Mesothelial cell of epicardium (in vitro differentiated cells): ENCODE results near the gene PPP1R2B. TPM values are rescaled to one million over a fixed set of nuclear protein-coding genes. Genes with fewer than 3 reads are reported as not detected.

ENCODE experiments used
- DNase-seq, 2 experiments: peaks; one replicate each; pipeline ENCODE4 v3.0.0; 2021; ENCODE audit warnings: low spot score in 2 of 2; ENCODE audit not compliant: unreplicated experiment in 2 of 2
- H3K27ac Mint-ChIP-seq: 2 replicates; pipeline ENCODE4 v1.8.0; 2021; ENCODE audit warnings: mixed read lengths
- H3K27me3 Mint-ChIP-seq: 2 replicates; pipeline ENCODE4 v1.8.0; 2021; ENCODE audit warnings: low read depth, mixed read lengths
- H3K36me3 Mint-ChIP-seq: 2 replicates; pipeline ENCODE4 v1.8.0; 2021; ENCODE audit warnings: mixed read lengths
- H3K4me1 Mint-ChIP-seq: 2 replicates; pipeline ENCODE4 v1.8.0; 2021; ENCODE audit warnings: mixed read lengths
- H3K4me3 Mint-ChIP-seq: 2 replicates; pipeline ENCODE4 v1.8.0; 2021; ENCODE audit warnings: mild to moderate bottlenecking, moderate library complexity, mixed read lengths
- H3K9me3 Mint-ChIP-seq: 2 replicates; pipeline ENCODE4 v1.8.0; 2021; ENCODE audit warnings: mixed read lengths
- total RNA-seq: library from RNA; stranded (reverse); gene quantifications from 3 replicates; pipeline ENCODE4 v1.2.1, GENCODE V29; 2021
- TF ChIP-seq, protein P1 (sequence below): fragments of 200-600 bp; sonication (generic); IDR thresholded peaks from one replicate; pipeline ENCODE4 v1.5.0; 2021; ENCODE audit warnings: antibody characterized with exemption; ENCODE audit not compliant: unreplicated experiment

The PPP1R2B gene
- total RNA-seq, 1 donor from 2014 or later: not detected

DNA sequence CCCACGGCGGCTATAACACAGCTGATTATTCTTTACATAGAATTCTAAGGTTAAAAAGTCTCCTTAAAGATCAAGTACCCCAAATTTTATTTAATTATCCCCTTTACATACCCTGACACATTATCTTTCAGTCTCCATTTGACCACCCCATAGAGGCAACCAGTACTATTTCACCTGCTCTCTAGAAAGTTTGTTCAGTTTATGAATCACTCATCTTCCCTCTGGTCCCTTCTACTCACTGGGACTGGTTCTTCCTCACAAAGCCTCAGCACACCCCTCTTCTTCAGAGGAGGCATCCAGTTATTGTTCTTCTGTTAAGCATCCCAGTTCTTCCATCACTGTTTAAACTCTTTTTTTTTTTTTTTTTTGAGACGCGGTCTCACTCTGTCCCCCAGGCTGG lies 42.8 kb downstream of the PPP1R2B start:
- TF ChIP-seq, protein P1, sequence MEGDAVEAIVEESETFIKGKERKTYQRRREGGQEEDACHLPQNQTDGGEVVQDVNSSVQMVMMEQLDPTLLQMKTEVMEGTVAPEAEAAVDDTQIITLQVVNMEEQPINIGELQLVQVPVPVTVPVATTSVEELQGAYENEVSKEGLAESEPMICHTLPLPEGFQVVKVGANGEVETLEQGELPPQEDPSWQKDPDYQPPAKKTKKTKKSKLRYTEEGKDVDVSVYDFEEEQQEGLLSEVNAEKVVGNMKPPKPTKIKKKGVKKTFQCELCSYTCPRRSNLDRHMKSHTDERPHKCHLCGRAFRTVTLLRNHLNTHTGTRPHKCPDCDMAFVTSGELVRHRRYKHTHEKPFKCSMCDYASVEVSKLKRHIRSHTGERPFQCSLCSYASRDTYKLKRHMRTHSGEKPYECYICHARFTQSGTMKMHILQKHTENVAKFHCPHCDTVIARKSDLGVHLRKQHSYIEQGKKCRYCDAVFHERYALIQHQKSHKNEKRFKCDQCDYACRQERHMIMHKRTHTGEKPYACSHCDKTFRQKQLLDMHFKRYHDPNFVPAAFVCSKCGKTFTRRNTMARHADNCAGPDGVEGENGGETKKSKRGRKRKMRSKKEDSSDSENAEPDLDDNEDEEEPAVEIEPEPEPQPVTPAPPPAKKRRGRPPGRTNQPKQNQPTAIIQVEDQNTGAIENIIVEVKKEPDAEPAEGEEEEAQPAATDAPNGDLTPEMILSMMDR: no peak
- no peaks in the 10 kb centered on the region for H3K36me3 Mint-ChIP-seq
- H3K27me3 Mint-ChIP-seq: peaks cover 11% of the 10 kb centered on the region
- H3K4me1 Mint-ChIP-seq: peaks cover 4% of the 10 kb centered on the region
- no peak overlapping the region for H3K27ac Mint-ChIP-seq
- H3K4me3 Mint-ChIP-seq: no peak overlapping the region
- no peaks in the 10 kb centered on the region for H3K9me3 Mint-ChIP-seq
- no peak for DNase-seq

DNA sequence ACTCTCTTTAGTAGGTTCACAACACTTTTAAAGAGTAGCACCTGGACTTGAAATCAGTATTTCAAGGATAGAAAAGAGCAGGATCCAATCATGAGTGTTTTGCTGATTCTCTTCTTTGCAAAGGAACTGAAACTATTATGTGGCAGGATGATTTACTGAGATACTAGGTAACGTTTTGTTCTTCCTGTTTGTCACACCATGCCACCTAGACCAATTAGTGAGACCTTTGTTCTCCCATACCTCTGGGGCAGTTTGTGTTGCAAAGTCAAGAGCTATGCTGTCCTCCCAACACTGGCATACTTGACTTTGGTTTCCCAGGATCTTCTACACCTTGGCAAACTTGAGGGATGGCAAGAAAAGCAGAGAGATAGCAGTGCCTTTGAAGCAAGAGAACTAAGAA lies 43.4 kb downstream of the PPP1R2B start:
- Mint-ChIP-seq H3K9me3 (no peaks in the 10 kb centered on the region), H3K27me3 (peaks cover 11% of the 10 kb centered on the region), H3K4me1 (peaks cover 3% of the 10 kb centered on the region), H3K27ac (no peak overlapping the region), H3K4me3 (no peak overlapping the region), H3K36me3 (no peaks in the 10 kb centered on the region)
- TF ChIP-seq, protein P1: no peak
- DNase-seq: no peak

DNA sequence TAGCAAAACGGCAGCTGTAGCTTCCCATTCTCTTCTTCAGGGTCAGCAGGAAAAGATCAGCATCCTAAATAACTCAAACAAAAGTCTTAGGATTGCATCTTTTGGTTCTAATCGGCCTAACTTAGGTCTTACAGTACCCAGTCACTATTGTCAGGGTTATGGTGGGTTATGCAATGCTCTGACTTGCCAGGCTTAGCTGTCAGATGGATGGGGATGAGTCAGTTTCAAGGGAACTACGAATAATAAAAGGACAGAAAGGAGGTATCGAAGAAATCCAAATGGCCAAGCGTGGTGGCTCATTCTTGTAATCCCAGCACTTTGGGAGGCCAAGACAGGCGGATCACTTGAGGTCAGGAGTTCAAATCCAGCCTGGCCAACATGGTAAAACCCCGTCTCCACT lies 46.5 kb downstream of the PPP1R2B start:
- peaks cover 4% of the 10 kb centered on the region for H3K9me3 Mint-ChIP-seq
- DNase-seq: no peak
- peaks cover 2% of the 10 kb centered on the region for H3K27me3 Mint-ChIP-seq
- TF ChIP-seq, protein P1: no peak
- H3K4me3 Mint-ChIP-seq: no peak overlapping the region
- H3K36me3 Mint-ChIP-seq: no peaks in the 10 kb centered on the region
- no peak overlapping the region for H3K27ac Mint-ChIP-seq
- H3K4me1 Mint-ChIP-seq: no peaks in the 10 kb centered on the region

Other genes starting within 250 kb of the PPP1R2B start
- gene TIMD4, start 112.9 kb downstream of the PPP1R2B start, total RNA-seq: not detected in 3 replicates
- 0.20 to 0.66 TPM (median 0.25 TPM) in 3 replicates for gene HAVCR1, start 208.8 kb downstream of the PPP1R2B start, total RNA-seq